Kasumi-1 (cell line): Measurements from ENCODE around the gene ITIH5.

Experiments
- DNase-seq, 2 experiments: peaks; one replicate each; lab custom pipeline; 2025; lab: John Stamatoyannopoulos, UW

Gene ITIH5

DNA sequence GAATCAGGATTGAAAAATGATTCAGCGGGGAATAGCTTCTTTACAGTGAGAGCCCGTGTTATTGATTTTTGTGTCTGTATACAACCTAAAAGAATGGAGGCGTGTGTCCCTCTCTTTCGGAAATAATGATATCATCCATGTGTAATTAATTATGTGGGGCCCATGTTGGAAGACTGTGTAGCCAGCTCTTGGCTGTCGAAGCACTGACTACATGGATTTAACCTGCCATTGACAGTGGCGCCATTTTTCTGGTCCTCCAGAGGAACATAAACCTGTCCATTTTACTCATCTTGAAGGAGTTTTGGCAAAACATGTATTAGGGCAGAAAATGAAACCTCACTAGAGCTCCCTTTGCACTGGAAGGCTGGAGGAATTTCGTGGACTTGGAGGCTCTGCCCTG lies 119.6 kb downstream of the ITIH5 start:
- no peak for DNase-seq

GRCh38 chr10:7546385-7546967 lies 120.3 kb downstream of the ITIH5 start:
- no peak for DNase-seq

GRCh38 chr10:7545792-7546191 lies 121.0 kb downstream of the ITIH5 start:
- no peak for DNase-seq

GRCh38 chr10:7545261-7545660 lies 121.5 kb downstream of the ITIH5 start:
- no peak for DNase-seq

DNA sequence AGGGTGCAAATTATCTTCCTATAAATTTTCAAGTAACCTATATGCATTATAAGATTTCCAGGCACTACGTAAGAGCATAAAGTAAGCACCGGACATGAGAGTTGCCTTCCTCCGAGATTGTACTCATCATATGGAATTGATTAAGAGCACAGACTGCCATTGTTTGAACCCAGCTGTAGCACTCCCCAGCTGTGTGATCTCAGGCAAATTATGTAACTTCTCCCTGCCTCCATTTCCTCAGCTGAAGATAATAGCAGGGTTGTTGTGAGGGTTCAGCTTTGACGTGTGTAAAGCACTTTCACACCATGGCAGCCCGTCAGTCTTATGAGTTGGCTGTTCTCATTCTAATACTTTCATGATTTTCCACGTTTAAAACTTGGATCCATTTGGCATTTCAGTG lies 122.6 kb downstream of the ITIH5 start:
- DNase-seq: no peak

GRCh38 chr10:7542189-7542914 lies 124.4 kb downstream of the ITIH5 start:
- no peak for DNase-seq

GRCh38 chr10:7541137-7542087 lies 125.4 kb downstream of the ITIH5 start:
- no peak for DNase-seq

GRCh38 chr10:7538970-7539654 lies 127.7 kb downstream of the ITIH5 start:
- no peak for DNase-seq

GRCh38 chr10:7537126-7537525 lies 129.6 kb downstream of the ITIH5 start:
- no peak for DNase-seq

DNA sequence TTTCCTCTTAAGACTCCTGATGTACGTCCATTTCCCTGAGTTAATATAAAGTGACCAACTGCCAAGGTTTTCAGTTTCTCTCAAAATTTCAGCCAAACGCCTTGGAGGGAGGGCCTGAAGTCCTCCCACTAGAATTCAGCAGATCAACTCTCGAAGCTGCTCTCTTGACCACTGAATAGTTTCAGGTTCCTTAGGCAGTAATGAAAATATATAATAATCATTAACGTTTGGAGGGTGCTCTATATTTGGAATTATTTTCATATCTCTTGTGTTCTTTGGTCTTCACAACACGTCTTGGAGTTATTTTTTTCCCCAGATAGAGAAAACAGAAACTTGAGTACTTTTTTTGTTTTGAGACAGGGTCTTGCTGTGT lies 132.3 kb downstream of the ITIH5 start:
- DNase-seq: no peak

GRCh38 chr10:7533657-7534479 lies 132.9 kb downstream of the ITIH5 start:
- DNase-seq: no peak

DNA sequence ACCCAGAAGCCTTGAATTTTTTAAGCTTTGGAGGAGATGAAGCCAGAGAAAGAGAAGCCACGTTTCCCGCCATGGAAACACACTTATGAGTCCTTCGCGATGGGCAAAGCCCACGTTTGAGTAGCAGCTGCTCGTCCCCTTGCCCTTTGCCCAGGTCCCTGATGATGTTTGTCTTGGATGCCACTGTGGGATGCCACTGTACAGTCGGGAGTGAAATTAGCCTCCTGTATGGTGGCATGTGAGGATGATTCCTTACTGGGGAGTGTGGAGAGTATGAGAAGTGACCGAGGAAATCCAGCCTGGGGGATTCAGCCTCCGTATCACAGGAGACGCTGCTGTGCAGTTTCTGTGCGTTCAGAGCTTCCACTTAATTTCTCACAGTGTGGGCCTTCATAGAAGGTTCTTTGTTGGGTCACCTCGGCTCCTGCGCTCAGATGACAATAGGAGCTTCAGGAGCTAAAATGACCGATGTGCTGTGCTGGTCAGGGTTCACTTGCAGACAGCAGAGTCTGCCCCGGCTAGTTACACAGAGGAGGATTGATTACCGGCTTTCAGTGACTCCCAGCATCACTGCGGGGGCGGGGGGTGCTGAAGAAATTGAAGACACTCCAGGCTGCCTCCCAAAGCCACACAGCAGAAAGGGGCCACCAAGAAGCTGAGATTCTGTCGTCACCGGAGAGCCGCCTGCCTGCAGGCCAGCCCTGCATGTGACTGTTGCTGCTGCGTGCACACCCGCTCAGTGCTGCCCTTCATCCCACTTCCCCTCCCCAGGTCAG lies 133.9 kb downstream of the ITIH5 start:
- DNase-seq: no peak

- DNase-seq: peak; percentile 70 to 74
These were observed 137.1 kb downstream of the ITIH5 start for GRCh38 chr10:7529638-7530037.

GRCh38 chr10:7527468-7527867 lies 139.3 kb downstream of the ITIH5 start:
- DNase-seq: no peak

- no peak for DNase-seq
These were observed 140.8 kb downstream of the ITIH5 start for GRCh38 chr10:7526017-7526400.

DNA sequence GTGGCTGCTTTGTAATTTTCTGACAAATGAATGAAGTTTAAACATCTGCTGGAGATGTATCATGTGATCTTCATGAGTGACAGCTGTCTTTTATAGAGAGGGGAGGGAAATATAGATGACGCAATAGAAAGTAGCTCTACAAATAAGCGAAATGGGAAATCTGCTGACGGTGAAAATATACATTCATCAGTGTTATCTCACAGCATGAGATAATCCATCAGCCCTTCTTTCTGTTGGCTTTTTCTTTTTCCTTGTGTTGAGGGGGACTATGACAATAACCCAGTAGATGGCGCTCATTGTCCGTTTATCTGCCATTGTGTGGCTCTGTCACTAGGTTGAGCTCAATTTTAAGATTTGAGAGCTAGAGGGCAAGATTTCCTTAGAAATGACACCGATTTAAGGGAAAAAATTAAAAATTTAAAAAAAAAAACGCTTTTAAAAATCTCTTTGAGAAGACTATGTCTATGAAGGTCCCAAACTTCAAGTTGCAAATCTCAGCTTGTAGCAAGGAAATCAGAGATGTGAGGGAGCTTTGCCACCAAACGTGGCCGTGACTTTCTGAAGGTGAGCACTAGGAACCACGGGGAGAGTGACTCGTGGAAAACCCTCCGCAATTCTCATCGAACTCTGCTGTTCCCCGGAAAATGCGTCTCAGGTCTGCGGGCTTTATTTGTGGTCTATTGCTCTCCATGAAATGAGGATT lies 141.3 kb downstream of the ITIH5 start:
- peak; percentile 93 to 94 for DNase-seq

DNA sequence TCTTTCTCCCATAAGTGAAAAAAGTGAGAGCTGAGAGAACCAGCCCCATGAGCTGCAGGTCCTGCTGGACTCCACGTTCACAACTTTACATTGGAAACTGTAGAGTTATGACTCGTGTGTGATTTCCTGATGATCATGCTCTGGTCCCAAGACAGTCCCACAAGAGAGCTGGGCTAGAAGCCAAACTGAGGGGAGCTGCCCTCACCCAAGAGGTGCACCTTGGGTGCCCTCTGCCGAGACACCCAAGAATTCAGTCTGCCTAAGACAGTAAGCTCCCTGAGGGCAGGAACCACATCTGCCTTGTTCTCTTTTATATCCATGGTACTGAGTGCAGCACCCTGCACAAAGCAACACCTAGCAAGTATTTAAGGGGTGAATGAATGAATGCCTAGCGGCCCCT lies 143.1 kb downstream of the ITIH5 start:
- DNase-seq: peak; percentile 38 to 45

DNA sequence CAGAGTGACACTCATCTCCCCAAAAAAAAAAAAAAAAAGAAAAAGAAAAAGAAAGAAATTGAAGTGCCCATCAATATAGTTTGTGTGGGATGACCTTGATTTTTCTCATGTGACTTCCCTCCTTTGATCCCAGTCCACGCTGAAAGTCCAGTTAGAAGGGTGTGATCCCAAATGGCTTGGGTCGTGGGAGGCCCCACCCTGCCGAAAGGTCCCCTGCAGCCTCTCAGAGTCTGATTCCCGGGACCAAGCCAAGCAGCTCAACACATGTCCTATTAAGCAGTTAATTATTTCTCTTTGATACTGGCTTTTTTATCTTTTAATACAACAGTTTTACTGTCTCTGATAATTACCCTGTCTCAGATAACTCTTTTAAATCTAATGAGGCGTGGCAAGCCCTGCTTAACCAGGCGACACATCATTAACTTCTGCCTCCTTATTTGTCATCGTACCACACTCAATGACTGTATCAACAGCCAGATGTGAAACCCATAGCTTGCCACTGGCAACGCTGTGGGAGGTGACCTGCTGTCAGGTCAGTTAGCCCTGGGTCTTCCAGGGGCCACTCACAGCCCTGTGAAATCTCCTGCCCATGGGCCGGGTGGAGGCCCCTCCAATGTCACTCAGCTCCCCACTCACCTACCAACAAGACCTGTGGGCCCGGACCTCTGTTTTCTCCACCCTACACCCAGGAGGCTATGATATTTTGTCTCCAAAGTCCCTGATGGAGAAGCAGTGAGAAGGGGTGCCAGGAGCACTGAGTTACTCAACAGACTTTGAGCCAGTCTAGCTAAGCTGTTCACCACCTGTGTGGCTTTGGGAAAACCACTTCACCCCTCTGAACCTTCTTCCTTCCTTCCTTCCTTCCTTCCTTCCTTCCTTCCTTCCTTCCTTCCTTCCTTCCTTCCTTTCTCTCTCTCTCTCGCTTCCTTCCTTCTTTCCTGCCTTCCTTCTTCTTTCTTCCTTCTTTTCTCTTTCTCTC lies 146.0 kb downstream of the ITIH5 start:
- no peak for DNase-seq

DNA sequence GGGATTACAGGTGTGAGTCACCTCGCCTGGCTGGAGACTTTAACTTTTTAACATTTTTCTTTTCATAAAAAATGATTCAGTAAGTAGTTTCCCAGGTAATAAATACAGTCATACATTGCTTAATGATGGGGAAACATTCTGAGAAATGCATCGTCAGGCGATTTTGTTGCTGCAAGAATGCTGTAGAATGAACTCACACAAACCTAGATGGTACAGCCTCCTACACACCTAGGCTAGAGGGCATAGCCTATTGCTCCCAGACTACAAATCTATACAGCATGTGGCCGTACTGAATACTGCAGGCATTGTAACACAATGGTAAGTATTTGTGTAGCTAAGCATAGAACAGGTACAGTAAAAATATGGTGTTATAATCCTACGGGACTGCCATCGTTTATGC lies 147.4 kb downstream of the ITIH5 start:
- DNase-seq: peak in 1 of 2 experiments; percentile 18
